ENCODE data around the gene IQCH.

The IQCH gene

DNA sequence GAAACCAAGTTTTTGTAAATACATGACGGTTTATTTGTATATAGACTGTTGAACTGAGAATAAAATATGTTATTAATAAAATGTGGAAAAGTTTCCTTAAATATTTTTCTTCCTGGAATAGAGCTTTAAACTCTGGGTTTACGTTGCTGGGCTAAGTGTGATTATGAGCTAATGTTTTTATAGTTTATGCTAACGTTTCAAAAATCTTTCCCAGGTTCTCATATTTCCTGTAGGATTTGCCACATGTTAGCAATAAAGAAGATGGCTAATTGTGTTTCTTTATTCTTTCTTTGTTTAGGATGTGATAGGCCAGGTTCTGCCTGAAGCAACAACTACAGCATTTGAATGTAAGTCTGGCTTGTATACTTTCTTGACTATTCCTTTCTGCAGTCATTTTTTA lies 295.1 kb downstream of the IQCH start:
- no peak for FAIRE-seq
- no peak for DNase-seq (ENCODE audit: insufficient read length, low spot score)

DNA sequence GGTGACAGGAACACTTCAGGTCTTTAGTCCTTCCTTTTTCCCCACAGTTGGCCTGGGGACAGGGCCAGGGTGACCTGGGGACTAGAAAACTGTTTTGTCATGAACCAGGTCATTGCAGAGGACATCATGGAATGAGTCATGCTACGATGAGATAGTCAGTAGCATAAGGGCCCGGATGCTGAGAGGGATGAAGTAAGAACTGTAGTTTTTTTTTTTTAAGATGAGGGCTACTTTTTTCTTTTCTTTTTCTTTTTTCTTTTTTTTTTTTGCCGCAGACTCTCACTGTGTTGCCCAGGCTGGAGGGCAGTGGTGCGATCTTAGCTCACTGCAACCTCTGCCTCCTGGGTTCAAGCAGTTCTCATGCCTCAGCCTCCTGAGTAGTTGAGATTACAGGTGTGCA lies 295.9 kb downstream of the IQCH start:
- FAIRE-seq (no peak), DNase-seq (ENCODE audit: insufficient read length, low spot score) (no peak)

DNA sequence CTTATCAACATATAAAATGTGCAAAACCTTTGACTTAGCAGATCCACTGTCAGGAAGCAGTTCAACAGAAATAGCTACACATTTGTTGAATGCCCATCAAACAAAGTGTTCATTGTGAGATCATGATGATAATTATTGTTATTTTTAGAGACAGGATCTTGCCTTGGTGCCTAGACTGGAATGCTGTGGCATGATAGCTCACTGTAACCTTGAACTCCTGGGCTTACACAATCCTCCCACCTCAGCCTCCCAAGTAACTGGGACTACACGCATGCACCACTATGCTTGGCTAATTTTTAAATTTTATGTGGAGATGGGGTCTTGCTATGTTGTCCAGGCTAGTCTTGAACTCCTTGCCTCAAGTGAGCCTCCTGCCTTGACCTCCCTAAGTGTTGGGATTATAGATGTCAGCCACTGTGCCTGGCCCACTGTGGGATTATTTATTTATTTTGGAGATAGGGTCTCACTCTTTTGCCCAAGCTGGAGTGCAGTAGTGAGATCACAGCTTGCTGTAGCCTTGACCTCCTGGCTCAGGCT lies 296.7 kb downstream of the IQCH start:
- FAIRE-seq (no peak), DNase-seq (ENCODE audit: insufficient read length, low spot score) (no peak)

All from GM19239 (cell line).